Ishikawa (cell line): ENCODE results near the gene CEMIP2.

ENCODE experiments used
- CEBPB ChIP-seq: IDR thresholded peaks from 2 replicates; pipeline ENCODE4 v1.6.1; 2012
- CREB1 ChIP-seq: IDR thresholded peaks from 2 replicates; pipeline ENCODE4 v1.6.1; 2012; ENCODE audit warnings: low read depth
- EGR1 ChIP-seq: IDR thresholded peaks from 2 replicates; pipeline ENCODE4 v1.6.1; 2012
- EP300 ChIP-seq: IDR thresholded peaks from 2 replicates; pipeline ENCODE4 v1.6.1; 2012; ENCODE audit warnings: borderline replicate concordance
- FOXM1 ChIP-seq: IDR thresholded peaks from 2 replicates; pipeline ENCODE4 v1.6.1; 2012; ENCODE audit warnings: low read depth, borderline replicate concordance
- NFIC ChIP-seq: IDR thresholded peaks from 2 replicates; pipeline ENCODE4 v1.6.1; 2012
- RAD21 ChIP-seq: IDR thresholded peaks from 2 replicates; pipeline ENCODE4 v1.6.1; 2012; ENCODE audit warnings: low read depth
- REST ChIP-seq: IDR thresholded peaks from 2 replicates; pipeline ENCODE4 v1.6.1; 2012; ENCODE audit warnings: low read depth, mild to moderate bottlenecking
- TAF1 ChIP-seq: IDR thresholded peaks from 2 replicates; pipeline ENCODE4 v1.6.1; 2012; ENCODE audit warnings: low read depth, mild to moderate bottlenecking
- TCF12 ChIP-seq: IDR thresholded peaks from 2 replicates; pipeline ENCODE4 v1.6.1; 2012; ENCODE audit warnings: low read depth
- TEAD4 ChIP-seq: IDR thresholded peaks from 2 replicates; pipeline ENCODE4 v1.6.1; 2012
- YY1 ChIP-seq: IDR thresholded peaks from 2 replicates; pipeline ENCODE4 v1.6.1; 2012; ENCODE audit warnings: low read depth
- ZBTB7A ChIP-seq: IDR thresholded peaks from 2 replicates; pipeline ENCODE4 v1.6.1; 2012; ENCODE audit warnings: low read depth
- TF ChIP-seq, protein P1 (sequence below): IDR thresholded peaks from 2 replicates; pipeline ENCODE4 v1.6.1; 2012
- TF ChIP-seq, protein P2 (sequence below): IDR thresholded peaks from 2 replicates; pipeline ENCODE4 v1.6.1; 2012

The CEMIP2 gene

GRCh38 chr9:71706176-71706575 is 62.1 kb downstream of the CEMIP2 start:
- TF ChIP-seq, protein P1, sequence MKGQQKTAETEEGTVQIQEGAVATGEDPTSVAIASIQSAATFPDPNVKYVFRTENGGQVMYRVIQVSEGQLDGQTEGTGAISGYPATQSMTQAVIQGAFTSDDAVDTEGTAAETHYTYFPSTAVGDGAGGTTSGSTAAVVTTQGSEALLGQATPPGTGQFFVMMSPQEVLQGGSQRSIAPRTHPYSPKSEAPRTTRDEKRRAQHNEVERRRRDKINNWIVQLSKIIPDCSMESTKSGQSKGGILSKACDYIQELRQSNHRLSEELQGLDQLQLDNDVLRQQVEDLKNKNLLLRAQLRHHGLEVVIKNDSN = no peak
- TF ChIP-seq TCF12 (no peak), YY1 (no peak), EGR1 (no peak), TEAD4 (no peak), ZBTB7A (no peak), TAF1 (no peak), FOXM1 (no peak), RAD21 (no peak), REST (no peak), CEBPB (no peak), EP300 (no peak)
- TF ChIP-seq, protein P2, sequence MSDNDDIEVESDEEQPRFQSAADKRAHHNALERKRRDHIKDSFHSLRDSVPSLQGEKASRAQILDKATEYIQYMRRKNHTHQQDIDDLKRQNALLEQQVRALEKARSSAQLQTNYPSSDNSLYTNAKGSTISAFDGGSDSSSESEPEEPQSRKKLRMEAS = no peak

DNA sequence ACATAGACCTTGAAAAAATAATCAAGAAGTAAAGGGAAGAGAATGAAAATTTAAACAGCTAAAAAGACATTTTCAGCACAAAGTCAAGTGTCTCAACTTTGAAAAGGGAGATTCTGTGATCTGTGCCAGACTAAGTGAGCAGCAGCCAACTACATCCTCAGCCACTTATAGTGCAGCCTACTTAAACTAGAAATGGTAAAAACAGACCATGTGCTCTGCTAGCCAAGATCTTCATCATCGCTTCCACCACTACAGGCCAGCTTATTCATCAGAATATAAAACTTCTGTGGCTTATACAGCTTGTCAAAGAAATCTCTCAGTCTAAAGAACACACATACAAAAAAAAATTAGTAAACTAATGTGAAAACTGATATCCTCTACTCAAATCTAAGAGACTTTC is 63.5 kb downstream of the CEMIP2 start:
- TF ChIP-seq, protein P1 = no peak
- TF ChIP-seq TCF12 (no peak), EGR1 (no peak), TAF1 (no peak), RAD21 (no peak), TEAD4 (no peak)

DNA sequence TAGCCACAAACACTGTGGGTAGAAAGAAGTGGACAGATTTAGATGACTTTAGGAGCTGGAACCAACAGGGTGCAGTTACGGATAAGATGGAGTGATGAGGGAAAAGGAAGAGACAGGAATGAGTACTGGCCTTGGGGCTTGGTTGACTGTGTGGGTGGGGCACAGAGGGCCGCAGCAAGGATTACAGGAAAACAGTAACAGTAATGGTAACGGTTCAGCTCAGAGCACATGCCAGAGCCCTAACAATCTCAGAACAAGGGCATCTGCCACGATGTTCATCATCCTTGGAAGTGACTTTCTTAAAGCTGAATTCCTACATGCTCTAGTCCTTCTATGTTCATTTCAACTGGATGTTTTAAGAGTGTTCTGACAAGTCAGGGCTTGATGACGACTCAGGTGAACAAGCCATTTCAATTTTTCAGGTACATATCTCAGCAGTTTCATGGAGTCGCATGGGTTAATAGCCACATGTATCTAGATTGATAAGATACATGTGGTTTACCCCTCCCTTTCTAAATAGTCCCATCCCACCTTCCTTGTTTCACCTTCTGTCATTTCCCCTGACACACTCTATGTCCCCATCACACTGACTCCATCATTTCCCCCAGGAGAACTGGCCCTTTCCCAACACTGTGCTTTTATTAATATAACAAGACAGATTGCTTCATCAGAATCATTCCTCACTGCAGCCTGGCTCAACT is 65.0 kb downstream of the CEMIP2 start:
- TF ChIP-seq RAD21 (no peak), NFIC (no peak), EP300 (no peak)
- TF ChIP-seq, protein P2 = no peak

GRCh38 chr9:71697882-71698281 is 70.4 kb downstream of the CEMIP2 start:
- TF ChIP-seq EP300 (no peak), TAF1 (no peak), EGR1 (no peak), TCF12 (no peak), CEBPB (no peak), YY1 (no peak), NFIC (no peak), REST (no peak), RAD21 (no peak), ZBTB7A (no peak), CREB1 (no peak)
- TF ChIP-seq, protein P1 = no peak

DNA sequence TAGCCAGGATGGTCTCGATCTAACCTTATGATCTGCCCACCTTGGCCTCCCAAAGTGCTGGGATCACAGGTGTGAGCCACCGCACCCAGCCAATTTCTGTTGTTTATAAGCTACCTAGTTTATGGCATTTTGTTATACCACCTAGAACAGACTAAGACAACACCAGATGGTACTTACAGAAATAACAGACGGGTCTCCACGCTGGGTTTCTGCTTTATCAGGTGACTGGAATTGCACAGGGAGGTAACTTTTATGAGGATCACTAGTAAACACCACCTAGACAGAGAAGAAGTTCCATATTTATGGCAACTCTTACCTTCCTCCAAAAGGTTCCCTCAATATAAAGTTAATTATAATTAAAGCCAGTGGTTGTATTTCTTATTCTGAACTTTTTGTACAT is 74.0 kb downstream of the CEMIP2 start:
- TF ChIP-seq, protein P2 = no peak
- TF ChIP-seq EGR1 = no peak
- no peak for TF ChIP-seq ZBTB7A
- TF ChIP-seq TEAD4 = no peak
- no peak for TF ChIP-seq NFIC
- no peak for TF ChIP-seq YY1
- no peak for TF ChIP-seq EP300
- TF ChIP-seq, protein P1 = no peak
- no peak for TF ChIP-seq CEBPB
- no peak for TF ChIP-seq FOXM1
- no peak for TF ChIP-seq CREB1
